Measurements from ENCODE around the gene OPTN.

DNA sequence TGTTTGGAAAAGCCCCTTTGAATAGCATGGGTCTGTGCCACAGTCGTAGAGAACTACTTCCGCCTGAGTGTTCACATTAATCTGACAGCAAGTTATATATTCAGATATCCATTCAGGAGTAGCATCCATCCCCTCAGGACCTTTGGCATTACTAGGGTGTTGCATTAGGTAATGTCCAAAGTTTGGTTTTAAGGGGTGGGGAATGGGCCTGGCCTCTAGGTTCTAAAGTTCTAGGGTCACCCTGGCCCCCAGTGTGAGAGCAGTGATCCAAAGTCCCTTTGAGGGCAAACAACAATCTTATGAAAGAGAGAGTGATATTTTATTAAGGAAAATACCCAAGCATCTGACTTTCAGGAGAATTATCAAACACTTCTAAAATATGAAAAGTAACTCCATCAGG, 73.7 kb downstream of the OPTN start:
- TF ChIP-seq, protein P1, sequence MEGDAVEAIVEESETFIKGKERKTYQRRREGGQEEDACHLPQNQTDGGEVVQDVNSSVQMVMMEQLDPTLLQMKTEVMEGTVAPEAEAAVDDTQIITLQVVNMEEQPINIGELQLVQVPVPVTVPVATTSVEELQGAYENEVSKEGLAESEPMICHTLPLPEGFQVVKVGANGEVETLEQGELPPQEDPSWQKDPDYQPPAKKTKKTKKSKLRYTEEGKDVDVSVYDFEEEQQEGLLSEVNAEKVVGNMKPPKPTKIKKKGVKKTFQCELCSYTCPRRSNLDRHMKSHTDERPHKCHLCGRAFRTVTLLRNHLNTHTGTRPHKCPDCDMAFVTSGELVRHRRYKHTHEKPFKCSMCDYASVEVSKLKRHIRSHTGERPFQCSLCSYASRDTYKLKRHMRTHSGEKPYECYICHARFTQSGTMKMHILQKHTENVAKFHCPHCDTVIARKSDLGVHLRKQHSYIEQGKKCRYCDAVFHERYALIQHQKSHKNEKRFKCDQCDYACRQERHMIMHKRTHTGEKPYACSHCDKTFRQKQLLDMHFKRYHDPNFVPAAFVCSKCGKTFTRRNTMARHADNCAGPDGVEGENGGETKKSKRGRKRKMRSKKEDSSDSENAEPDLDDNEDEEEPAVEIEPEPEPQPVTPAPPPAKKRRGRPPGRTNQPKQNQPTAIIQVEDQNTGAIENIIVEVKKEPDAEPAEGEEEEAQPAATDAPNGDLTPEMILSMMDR (IDR thresholded peaks at IDR 0.05), result no peak
- no peak for TF ChIP-seq EP300 (IDR thresholded peaks at IDR 0.05)
